Endodermal cell (in vitro differentiated cells): ENCODE data around the gene TBX3. TPM values are rescaled to one million over a fixed set of nuclear protein-coding genes. Genes with fewer than 3 reads are reported as not detected.

Source experiments
- DNase-seq: peaks from one replicate; pipeline ENCODE4 v3.0.0-alpha.2; 2017
- H3K27ac ChIP-seq: 2 replicates; pipeline ENCODE4 v1.5.1; 2013; ENCODE audit warnings: mild to moderate bottlenecking, low read depth, low read length, moderate library complexity
- H3K27me3 ChIP-seq: 2 replicates; pipeline ENCODE4 v1.6.1; 2013; ENCODE audit warnings: mild to moderate bottlenecking, low read length, moderate library complexity; ENCODE audit not compliant: insufficient read depth, control insufficient read depth, poor library complexity, severe bottlenecking
- H3K36me3 ChIP-seq: 2 replicates; pipeline ENCODE4 v1.7.0; 2013; ENCODE audit warnings: mild to moderate bottlenecking, low read length, moderate library complexity; ENCODE audit not compliant: control insufficient read depth, insufficient read depth
- H3K4me1 ChIP-seq: one replicate; pipeline ENCODE4 v1.7.0; 2013; ENCODE audit warnings: low read length; ENCODE audit not compliant: control insufficient read depth, insufficient read depth
- H3K4me3 ChIP-seq: 2 replicates; pipeline ENCODE4 v1.5.1; 2013; ENCODE audit warnings: mild to moderate bottlenecking, low read length, moderate library complexity
- H3K9ac ChIP-seq: 2 replicates; pipeline ENCODE4 v1.6.1; 2013; ENCODE audit warnings: mild to moderate bottlenecking, low read length, moderate library complexity; ENCODE audit not compliant: poor library complexity, severe bottlenecking; ENCODE audit errors: extremely low read depth
- H3K9me3 ChIP-seq: 2 replicates; pipeline ENCODE4 v1.6.1; 2013; ENCODE audit warnings: mild to moderate bottlenecking, low read length, moderate library complexity; ENCODE audit not compliant: control insufficient read depth
- H3K27ac Mint-ChIP-seq: 2 replicates; pipeline ENCODE4 v1.8.0; 2020; ENCODE audit warnings: mixed read lengths
- H3K27me3 Mint-ChIP-seq: 2 replicates; pipeline ENCODE4 v1.8.0; 2021; ENCODE audit warnings: mild to moderate bottlenecking, mixed read lengths; ENCODE audit not compliant: insufficient read depth
- H3K36me3 Mint-ChIP-seq: 2 replicates; pipeline ENCODE4 v1.8.0; 2020; ENCODE audit warnings: low read depth, mixed read lengths
- H3K4me1 Mint-ChIP-seq: 2 replicates; pipeline ENCODE4 v1.8.0; 2020; ENCODE audit warnings: mixed read lengths
- H3K4me3 Mint-ChIP-seq: 2 replicates; pipeline ENCODE4 v1.8.0; 2020; ENCODE audit warnings: mild to moderate bottlenecking, moderate library complexity, mixed read lengths
- H3K9me3 Mint-ChIP-seq: 2 replicates; pipeline ENCODE4 v1.8.0; 2020; ENCODE audit warnings: mild to moderate bottlenecking, mixed read lengths
- WGBS, 2 experiments: methylation state at CpG; one replicate each; pipeline versions ENCODE4 v1.1.5 to v1.1.7; 2013; ENCODE audit warnings: missing lambda C conversion rate in 2 of 2, mixed read lengths in 1 of 2; ENCODE audit not compliant: insufficient coverage in 1 of 2, insufficient read length in 1 of 2; 5-methylcytosine and 5-hydroxymethylcytosine counted together
- total RNA-seq, 2 donors: library from RNA; stranded (reverse); fragmentation: NEBNext Ultra II Directional in 1 of 2; extraction: Animal tissue kit (Norgen Biotek cat#: 25700) in 1 of 2; gene quantifications; 2 replicates in 1 of 2; 3 replicates in 1 of 2; pipeline ENCODE4 v1.2.1, GENCODE V29; 2021
- TF ChIP-seq, protein P1 (sequence below): fragments of 200-600 bp; sonication (generic); conservative IDR thresholded peaks from 2 replicates; pipeline ENCODE4 v1.5.0; 2021; ENCODE audit warnings: antibody characterized with exemption, mild to moderate bottlenecking

TBX3 gene
- total RNA-seq, 2 donors from 2014 or later = 80.8 to 88.1 TPM

DNA sequence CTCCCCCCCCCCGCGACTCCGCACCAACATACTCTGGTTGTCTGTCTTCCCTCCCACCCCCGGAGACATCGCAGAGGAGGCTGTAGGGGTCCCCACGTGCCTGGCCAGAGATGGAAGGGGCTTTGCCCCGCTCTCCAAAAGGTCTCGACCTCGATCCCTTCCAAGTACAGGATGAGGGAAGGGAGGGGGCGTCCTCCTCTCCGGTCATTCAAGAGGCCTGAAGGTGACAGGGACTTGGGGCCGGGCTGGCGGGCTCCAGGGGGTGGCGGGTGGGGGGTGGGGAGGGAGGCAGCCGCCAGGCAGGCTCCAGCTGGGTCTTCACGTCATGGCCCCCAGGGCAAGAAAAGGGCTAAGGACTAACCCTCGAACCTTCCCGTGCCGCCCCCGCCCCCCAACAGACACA lies 15.1 kb downstream of the TBX3 start:
- peak overlapping the region; percentile 61 for H3K4me3 Mint-ChIP-seq
- TF ChIP-seq, protein P1, sequence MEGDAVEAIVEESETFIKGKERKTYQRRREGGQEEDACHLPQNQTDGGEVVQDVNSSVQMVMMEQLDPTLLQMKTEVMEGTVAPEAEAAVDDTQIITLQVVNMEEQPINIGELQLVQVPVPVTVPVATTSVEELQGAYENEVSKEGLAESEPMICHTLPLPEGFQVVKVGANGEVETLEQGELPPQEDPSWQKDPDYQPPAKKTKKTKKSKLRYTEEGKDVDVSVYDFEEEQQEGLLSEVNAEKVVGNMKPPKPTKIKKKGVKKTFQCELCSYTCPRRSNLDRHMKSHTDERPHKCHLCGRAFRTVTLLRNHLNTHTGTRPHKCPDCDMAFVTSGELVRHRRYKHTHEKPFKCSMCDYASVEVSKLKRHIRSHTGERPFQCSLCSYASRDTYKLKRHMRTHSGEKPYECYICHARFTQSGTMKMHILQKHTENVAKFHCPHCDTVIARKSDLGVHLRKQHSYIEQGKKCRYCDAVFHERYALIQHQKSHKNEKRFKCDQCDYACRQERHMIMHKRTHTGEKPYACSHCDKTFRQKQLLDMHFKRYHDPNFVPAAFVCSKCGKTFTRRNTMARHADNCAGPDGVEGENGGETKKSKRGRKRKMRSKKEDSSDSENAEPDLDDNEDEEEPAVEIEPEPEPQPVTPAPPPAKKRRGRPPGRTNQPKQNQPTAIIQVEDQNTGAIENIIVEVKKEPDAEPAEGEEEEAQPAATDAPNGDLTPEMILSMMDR = no peak
- H3K9me3 Mint-ChIP-seq = no peaks in the 10 kb centered on the region
- peak overlapping the region; percentile 46 for H3K27ac Mint-ChIP-seq
- Histone ChIP-seq H3K36me3 (peaks cover 7% of the 10 kb centered on the region), H3K9me3 (no peaks in the 10 kb centered on the region), H3K4me3 (peak overlapping the region; percentile 65), H3K27ac (no peak overlapping the region), H3K27me3 (peaks cover 89% of the 10 kb centered on the region), H3K9ac (no peak overlapping the region), H3K4me1 (peaks cover 13% of the 10 kb centered on the region)
- peaks cover 92% of the 10 kb centered on the region for H3K27me3 Mint-ChIP-seq
- peaks cover 56% of the 10 kb centered on the region for H3K4me1 Mint-ChIP-seq
- 2 to 7% methylated on average over 3 to 12 of the region's 20 CpGs for WGBS, 2 experiments
- peaks cover 29% of the 10 kb centered on the region for H3K36me3 Mint-ChIP-seq
- no peak for DNase-seq

DNA sequence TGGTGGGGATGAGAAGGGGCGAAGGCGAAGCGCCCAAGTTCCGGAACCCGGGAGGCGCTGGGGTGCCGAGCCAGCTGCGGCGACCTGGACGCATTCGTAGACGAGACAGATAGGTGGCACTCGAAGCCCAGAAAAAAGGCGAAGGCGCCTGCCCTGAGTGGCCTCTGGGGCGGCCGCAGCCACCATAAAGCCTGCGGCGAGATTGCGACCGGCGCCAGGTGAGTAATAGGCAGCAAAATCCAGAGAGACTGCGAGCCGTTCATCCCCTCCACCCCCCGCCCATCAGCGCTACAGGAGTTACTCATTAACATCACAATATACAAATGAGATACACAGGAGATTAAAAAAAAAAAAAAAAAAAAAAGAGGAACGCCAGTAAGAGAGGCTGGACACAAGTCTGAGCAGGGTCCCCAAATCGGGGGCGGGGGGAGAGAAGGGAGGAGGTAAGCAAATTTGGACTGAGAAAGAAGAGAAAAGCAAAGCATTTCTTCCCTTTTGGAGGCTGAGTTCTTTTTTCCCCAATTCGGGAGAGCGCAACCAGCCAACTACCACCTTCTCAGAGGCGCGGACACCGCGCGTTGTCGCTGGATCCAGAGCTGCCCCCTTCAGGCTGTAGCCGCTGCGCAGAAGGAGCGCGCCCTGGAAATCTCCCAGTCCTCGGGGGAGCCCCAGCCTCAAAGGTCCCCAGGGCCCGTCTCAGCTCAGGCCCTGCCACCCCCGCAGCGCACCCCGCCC lies 15.7 kb downstream of the TBX3 start:
- peak overlapping the region; percentile 76 for H3K4me3 ChIP-seq
- H3K27me3 ChIP-seq = peaks cover 89% of the 10 kb centered on the region
- WGBS, 2 experiments = 0 to 2% methylated on average over 12 to 43 of the region's 46 CpGs
- TF ChIP-seq, protein P1 = peak; percentile 73
- H3K36me3 ChIP-seq = peaks cover 2% of the 10 kb centered on the region
- DNase-seq = peak; percentile 97
- H3K9me3 ChIP-seq = no peaks in the 10 kb centered on the region
- H3K4me1 ChIP-seq = peaks cover 12% of the 10 kb centered on the region
- H3K9ac ChIP-seq = no peak overlapping the region
- peaks cover 55% of the 10 kb centered on the region for H3K4me1 Mint-ChIP-seq
- H3K27me3 Mint-ChIP-seq = peaks cover 92% of the 10 kb centered on the region
- H3K27ac Mint-ChIP-seq = peak overlapping the region; percentile 94
- H3K4me3 Mint-ChIP-seq = peak overlapping the region; percentile 61
- no peaks in the 10 kb centered on the region for H3K9me3 Mint-ChIP-seq
- H3K27ac ChIP-seq = no peak overlapping the region
- peaks cover 23% of the 10 kb centered on the region for H3K36me3 Mint-ChIP-seq

DNA sequence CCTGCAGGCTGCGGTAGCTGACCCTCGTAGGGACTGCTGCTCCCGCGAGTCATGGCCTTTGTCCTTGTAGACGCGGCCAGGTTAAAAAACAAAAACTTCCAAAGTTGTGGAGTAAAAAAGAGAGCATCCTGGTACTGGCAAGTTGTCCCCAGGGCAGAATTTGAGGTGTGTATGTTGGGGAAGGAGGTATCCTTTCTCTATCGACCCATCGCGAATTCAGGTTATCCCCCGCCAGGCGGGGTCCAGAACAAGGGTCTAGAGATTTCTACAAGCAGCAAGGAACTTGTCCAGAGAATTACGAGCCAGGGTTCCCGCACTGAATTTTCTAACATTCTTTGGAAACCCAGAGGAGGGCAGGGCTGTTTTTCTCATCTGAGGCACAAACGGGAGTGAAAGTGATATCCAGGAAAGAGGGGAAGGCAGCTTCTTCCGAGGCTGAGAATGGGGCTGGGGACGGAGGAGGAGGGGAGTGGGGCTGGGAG lies 16.3 kb downstream of the TBX3 start:
- Histone ChIP-seq H3K27ac (no peak overlapping the region), H3K27me3 (peaks cover 89% of the 10 kb centered on the region), H3K9me3 (no peaks in the 10 kb centered on the region), H3K36me3 (no peaks in the 10 kb centered on the region), H3K4me1 (peaks cover 8% of the 10 kb centered on the region), H3K4me3 (peak overlapping the region; percentile 76), H3K9ac (no peak overlapping the region)
- Mint-ChIP-seq H3K4me3 (peak overlapping the region; percentile 61), H3K27ac (peak overlapping the region; percentile 94), H3K4me1 (peaks cover 55% of the 10 kb centered on the region), H3K36me3 (peaks cover 17% of the 10 kb centered on the region), H3K9me3 (no peaks in the 10 kb centered on the region), H3K27me3 (peaks cover 92% of the 10 kb centered on the region)
- WGBS, 2 experiments = 8 to 9% methylated on average over 6 to 16 of the region's 16 CpGs
- TF ChIP-seq, protein P1 = no peak
- no peak for DNase-seq
